Right lobe of liver (tissue), 6 donors: Measurements from ENCODE around the gene TSPAN4. TPM values are rescaled to one million over a fixed set of nuclear protein-coding genes. Genes with fewer than 3 reads are reported as not detected.

Source experiments
- ATAC-seq, 4 donors: fragments of 200-7000 bp; cut with Tn5 transposase; one replicate each; pipeline ENCODE4 v1.9.1; 2020; ENCODE audit warnings: mild to moderate bottlenecking in 4 of 4, moderate library complexity in 4 of 4
- DNase-seq, 3 donors: peaks; one replicate each; pipeline ENCODE4 v3.0.0-alpha.2; 2020
- H3K27ac ChIP-seq, 3 donors: fragments of 200-600 bp; one replicate each; pipeline ENCODE4 v1.8.0; 2022
- H3K27me3 ChIP-seq, 2 donors: fragments of 200-600 bp; one replicate each; pipeline ENCODE4 v1.8.0; 2022
- H3K36me3 ChIP-seq, 4 donors: fragments of 200-600 bp; sonication (generic) in 1 of 4; one replicate each; pipeline versions ENCODE4 v1.5.1 to v1.8.0; 2017 to 2022; ENCODE audit warnings: control low read depth in 1 of 4
- H3K4me1 ChIP-seq, 4 donors: fragments of 200-600 bp; sonication (generic) in 1 of 4; one replicate each; pipeline versions ENCODE4 v1.5.1 to v1.8.0; 2017 to 2022; ENCODE audit warnings: control low read depth in 1 of 4
- H3K4me3 ChIP-seq, 3 donors: fragments of 200-600 bp; one replicate each; pipeline ENCODE4 v1.8.0; 2022
- H3K9me3 ChIP-seq, 4 donors: fragments of 200-600 bp; sonication (generic) in 1 of 4; one replicate each; pipeline versions ENCODE4 v1.5.1 to v1.8.0; 2017 to 2022; ENCODE audit warnings: control low read depth in 1 of 4
- CTCF ChIP-seq, 4 donors: fragments of 200-600 bp in 3 of 4; fragments of 450-650 bp in 1 of 4; IDR thresholded peaks; one replicate each; pipeline versions ENCODE4 v1.5.1 to v1.8.0; 2016 to 2022; ENCODE audit warnings: antibody characterized with exemption in 4 of 4, mild to moderate bottlenecking in 2 of 4
- POLR2A ChIP-seq: fragments of 450-650 bp; IDR thresholded peaks from one replicate; pipeline ENCODE4 v1.6.1; 2017; ENCODE audit warnings: antibody characterized with exemption, mild to moderate bottlenecking
- WGBS: methylation state at CpG from one replicate; pipeline ENCODE4 v1.1.6; 2018; ENCODE audit warnings: low coverage, low lambda C conversion rate; ENCODE audit not compliant: insufficient coverage; ENCODE audit errors: missing lambda C conversion rate; 5-methylcytosine and 5-hydroxymethylcytosine counted together
- intact Hi-C, 2 donors: fragments of 100-400 bp; cut with DNase I; formaldehyde crosslinking; loops; one replicate each; pipeline versions ENCODE4 v1.11.2 to v1.14.1; 2022
- total RNA-seq, 6 experiments: library from RNA; depleted of rRNA in 2 of 6; stranded (reverse); fragments of >200 nt in 2 of 6; fragmentation: NEBNext Ultra II Directional in 3 of 6; extraction: Animal tissue kit (Norgen Biotek cat#: 25700) in 3 of 6; gene quantifications; one replicate each; pipeline versions ENCODE4 v1.1.0 to v1.2.4, GENCODE V29; 2016 to 2023
- donor health status: DM: no; HTN: yes; CAD: no.
- donor health status: DM: no; HTN: no; CAD: no.
- donor health status: DM: no; HTN: no; CAD: no.
- donor health status: DM: no; HTN: yes; CAD: no.
- donor health status: DM: no; HTN: yes; CAD: no.

The TSPAN4 gene
- total RNA-seq, 6 experiments from 2014 or later: 14.9 to 80.6 (median 30.5) TPM

- Histone ChIP-seq H3K4me3 (no peak overlapping the region), H3K9me3 (no peaks in the 10 kb centered on the region), H3K4me1 (no peaks in the 10 kb centered on the region), H3K27ac (no peak overlapping the region), H3K27me3 (no peaks in the 10 kb centered on the region), H3K36me3 (peaks cover 0 to 7% (median 0%) of the 10 kb centered on the region in 4 donors)
- WGBS: 100% methylated on average over 3 of the region's 14 CpGs
- ATAC-seq: no peak
- intact Hi-C loops: no loop called here
- TF ChIP-seq CTCF (IDR thresholded peaks at IDR 0.05) (no peak), POLR2A (no peak)
- DNase-seq: no peak
Measured at GRCh38 chr11:880447-880846, 37.8 kb downstream of the TSPAN4 start.

GRCh38 chr11:882596-882995 is 39.9 kb downstream of the TSPAN4 start:
- no peaks in the 10 kb centered on the region for H3K4me1 ChIP-seq
- intact Hi-C loops: no loop called here
- no peak for TF ChIP-seq CTCF (IDR thresholded peaks at IDR 0.05)
- no peak for TF ChIP-seq POLR2A
- ATAC-seq (no peak), DNase-seq (no peak)
- H3K36me3 ChIP-seq: peaks cover 0 to 7% (median 0%) of the 10 kb centered on the region in 4 donors
- no peak overlapping the region for H3K27ac ChIP-seq
- H3K27me3 ChIP-seq: no peaks in the 10 kb centered on the region
- H3K9me3 ChIP-seq: no peaks in the 10 kb centered on the region
- H3K4me3 ChIP-seq: no peak overlapping the region
- 91% methylated on average over 6 of the region's 14 CpGs for WGBS

- DNase-seq (no peak), ATAC-seq (no peak)
- Histone ChIP-seq H3K4me3 (no peak overlapping the region), H3K9me3 (no peaks in the 10 kb centered on the region), H3K36me3 (peaks cover 0 to 7% (median 0%) of the 10 kb centered on the region in 4 donors), H3K27ac (no peak overlapping the region), H3K4me1 (no peaks in the 10 kb centered on the region), H3K27me3 (no peaks in the 10 kb centered on the region)
- intact Hi-C loops: no loop called here
- TF ChIP-seq POLR2A: no peak
- TF ChIP-seq CTCF (IDR thresholded peaks at IDR 0.05): no peak
- WGBS: no CpG with 5 or more reads among the region's 10 CpGs
Measured at GRCh38 chr11:883527-883926, 40.9 kb downstream of the TSPAN4 start.

GRCh38 chr11:884578-885070 is 42.0 kb downstream of the TSPAN4 start:
- no peaks in the 10 kb centered on the region for H3K27me3 ChIP-seq
- DNase-seq (no peak), ATAC-seq (peak in 1 of 4 donors; percentile 5)
- no peak overlapping the region for H3K27ac ChIP-seq
- H3K36me3 ChIP-seq: peaks cover 0 to 7% (median 0%) of the 10 kb centered on the region in 4 donors
- H3K4me1 ChIP-seq: no peaks in the 10 kb centered on the region
- no peaks in the 10 kb centered on the region for H3K9me3 ChIP-seq
- no peak for TF ChIP-seq CTCF (IDR thresholded peaks at IDR 0.05)
- TF ChIP-seq POLR2A: no peak
- intact Hi-C loops: no loop called here
- H3K4me3 ChIP-seq: no peak overlapping the region
- 83% methylated on average over 1 of the region's 16 CpGs for WGBS

- peaks cover 0 to 6% (median 0%) of the 10 kb centered on the region in 4 donors for H3K36me3 ChIP-seq
- TF ChIP-seq CTCF (IDR thresholded peaks at IDR 0.05) (no peak), POLR2A (no peak)
- DNase-seq: no peak
- H3K27ac ChIP-seq: no peak overlapping the region
- ATAC-seq: no peak
- H3K4me1 ChIP-seq: no peaks in the 10 kb centered on the region
- WGBS: 97% methylated on average over 7 of the region's 17 CpGs
- H3K27me3 ChIP-seq: no peaks in the 10 kb centered on the region
- H3K9me3 ChIP-seq: no peaks in the 10 kb centered on the region
- intact Hi-C loops: no loop called here
- no peak overlapping the region for H3K4me3 ChIP-seq
Measured at GRCh38 chr11:886568-886967, 43.9 kb downstream of the TSPAN4 start.
